OCI-LY1 (cell line): ENCODE results near the gene GRSF1.

Source experiments
- H2AFZ ChIP-seq: fragments of 200-600 bp; sonication (generic), shearing (Covaris generic); 2 replicates; pipeline ENCODE4 v1.6.0; 2014; ENCODE audit warnings: antibody characterized with exemption, mild to moderate bottlenecking, low read length
- H3F3A ChIP-seq: fragments of 200-600 bp; sonication (generic), shearing (Covaris generic); 2 replicates; pipeline ENCODE4 v1.6.0; 2014; ENCODE audit warnings: mild to moderate bottlenecking, antibody characterized with exemption, low read length, moderate library complexity; ENCODE audit not compliant: insufficient read depth
- H3K27ac ChIP-seq: fragments of 200-600 bp; sonication (generic); 2 replicates; pipeline ENCODE4 v1.5.1; 2014; ENCODE audit warnings: low read length, mixed run types, mild to moderate bottlenecking, low read depth; ENCODE audit not compliant: poor library complexity, severe bottlenecking
- H3K27me3 ChIP-seq: fragments of 200-600 bp; sonication (generic); 2 replicates; pipeline ENCODE4 v1.6.0; 2014; ENCODE audit warnings: antibody characterized with exemption, mild to moderate bottlenecking, low read length, moderate library complexity; ENCODE audit not compliant: insufficient read depth
- H3K36me3 ChIP-seq: fragments of 200-600 bp; sonication (generic); 2 replicates; pipeline ENCODE4 v1.6.1; 2014; ENCODE audit warnings: mild to moderate bottlenecking, antibody characterized with exemption, low read length, moderate library complexity, mixed read lengths; ENCODE audit not compliant: insufficient read depth
- H3K4me1 ChIP-seq: fragments of 200-600 bp; sonication (generic); 2 replicates; pipeline ENCODE4 v1.5.1; 2014; ENCODE audit warnings: mild to moderate bottlenecking, low read length, moderate library complexity; ENCODE audit not compliant: insufficient read depth, severe bottlenecking
- H3K4me2 ChIP-seq: fragments of 200-600 bp; sonication (generic), shearing (Covaris generic); 2 replicates; pipeline ENCODE4 v1.6.1; 2014; ENCODE audit warnings: low read length
- H3K4me3 ChIP-seq: fragments of 200-600 bp; sonication (generic); 2 replicates; pipeline ENCODE4 v1.5.1; 2014; ENCODE audit warnings: low read length, low read depth, mild to moderate bottlenecking, mixed read lengths; ENCODE audit not compliant: poor library complexity, severe bottlenecking
- H3K79me2 ChIP-seq: fragments of 200-600 bp; shearing (Covaris generic); 2 replicates; pipeline ENCODE4 v1.6.1; 2016; ENCODE audit warnings: mixed run types, low read length, mixed read lengths; ENCODE audit not compliant: insufficient read depth
- H3K9ac ChIP-seq: fragments of 200-600 bp; sonication (generic), shearing (Covaris generic); 2 replicates; pipeline ENCODE4 v1.6.1; 2014; ENCODE audit warnings: mild to moderate bottlenecking, low read length, mixed read lengths
- H3K9me2 ChIP-seq: fragments of 200-600 bp; sonication (generic), shearing (Covaris generic); 2 replicates; pipeline ENCODE4 v1.6.1; 2014; ENCODE audit warnings: low read depth, mild to moderate bottlenecking, low read length, mixed read lengths
- H3K9me3 ChIP-seq: fragments of 200-600 bp; shearing (Covaris generic); 2 replicates; pipeline ENCODE4 v1.6.1; 2014; ENCODE audit warnings: low read length, mixed read lengths
- H4K20me1 ChIP-seq: fragments of 200-600 bp; sonication (generic), shearing (Covaris generic); 2 replicates; pipeline ENCODE4 v1.6.0; 2016; ENCODE audit warnings: mild to moderate bottlenecking, low read length; ENCODE audit not compliant: insufficient read depth
- EZH2 ChIP-seq: fragments of 200-600 bp; sonication (generic), shearing (Covaris generic); IDR thresholded peaks from 2 replicates; pipeline ENCODE4 v1.8.0; 2017; ENCODE audit warnings: borderline replicate concordance, mixed run types, mild to moderate bottlenecking, antibody characterized with exemption, low read length, moderate library complexity, mixed read lengths
- TF ChIP-seq, protein P1 (sequence below): fragments of 200-600 bp; sonication (generic), shearing (Covaris generic); IDR thresholded peaks from 2 replicates; pipeline ENCODE4 v1.5.1; 2017; ENCODE audit warnings: mild to moderate bottlenecking, antibody characterized with exemption, low read length, moderate library complexity, mixed read lengths

Gene GRSF1

DNA sequence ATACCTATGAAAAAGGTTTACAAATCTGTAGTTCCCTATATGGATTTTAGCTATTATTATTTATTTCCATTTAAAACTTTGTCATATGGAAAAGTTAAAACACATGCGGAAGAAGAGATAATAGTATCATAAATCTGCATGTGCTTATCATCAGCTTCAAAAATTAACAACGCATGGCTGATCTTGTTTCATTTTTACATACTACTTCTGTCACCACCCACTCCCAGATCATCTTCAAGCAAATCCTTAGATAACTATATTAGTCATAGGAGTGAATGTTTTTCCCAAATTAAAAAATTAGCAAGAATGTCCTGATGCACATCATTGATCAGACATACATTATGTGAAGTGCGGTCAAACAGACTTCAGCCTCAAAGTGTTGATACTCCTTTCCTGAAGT lies 37.9 kb upstream of the GRSF1 start:
- TF ChIP-seq EZH2 = no peak
- TF ChIP-seq, protein P1, sequence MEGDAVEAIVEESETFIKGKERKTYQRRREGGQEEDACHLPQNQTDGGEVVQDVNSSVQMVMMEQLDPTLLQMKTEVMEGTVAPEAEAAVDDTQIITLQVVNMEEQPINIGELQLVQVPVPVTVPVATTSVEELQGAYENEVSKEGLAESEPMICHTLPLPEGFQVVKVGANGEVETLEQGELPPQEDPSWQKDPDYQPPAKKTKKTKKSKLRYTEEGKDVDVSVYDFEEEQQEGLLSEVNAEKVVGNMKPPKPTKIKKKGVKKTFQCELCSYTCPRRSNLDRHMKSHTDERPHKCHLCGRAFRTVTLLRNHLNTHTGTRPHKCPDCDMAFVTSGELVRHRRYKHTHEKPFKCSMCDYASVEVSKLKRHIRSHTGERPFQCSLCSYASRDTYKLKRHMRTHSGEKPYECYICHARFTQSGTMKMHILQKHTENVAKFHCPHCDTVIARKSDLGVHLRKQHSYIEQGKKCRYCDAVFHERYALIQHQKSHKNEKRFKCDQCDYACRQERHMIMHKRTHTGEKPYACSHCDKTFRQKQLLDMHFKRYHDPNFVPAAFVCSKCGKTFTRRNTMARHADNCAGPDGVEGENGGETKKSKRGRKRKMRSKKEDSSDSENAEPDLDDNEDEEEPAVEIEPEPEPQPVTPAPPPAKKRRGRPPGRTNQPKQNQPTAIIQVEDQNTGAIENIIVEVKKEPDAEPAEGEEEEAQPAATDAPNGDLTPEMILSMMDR = no peak
- no peak overlapping the region for H3K4me2 ChIP-seq
- no peak overlapping the region for H3K4me3 ChIP-seq

DNA sequence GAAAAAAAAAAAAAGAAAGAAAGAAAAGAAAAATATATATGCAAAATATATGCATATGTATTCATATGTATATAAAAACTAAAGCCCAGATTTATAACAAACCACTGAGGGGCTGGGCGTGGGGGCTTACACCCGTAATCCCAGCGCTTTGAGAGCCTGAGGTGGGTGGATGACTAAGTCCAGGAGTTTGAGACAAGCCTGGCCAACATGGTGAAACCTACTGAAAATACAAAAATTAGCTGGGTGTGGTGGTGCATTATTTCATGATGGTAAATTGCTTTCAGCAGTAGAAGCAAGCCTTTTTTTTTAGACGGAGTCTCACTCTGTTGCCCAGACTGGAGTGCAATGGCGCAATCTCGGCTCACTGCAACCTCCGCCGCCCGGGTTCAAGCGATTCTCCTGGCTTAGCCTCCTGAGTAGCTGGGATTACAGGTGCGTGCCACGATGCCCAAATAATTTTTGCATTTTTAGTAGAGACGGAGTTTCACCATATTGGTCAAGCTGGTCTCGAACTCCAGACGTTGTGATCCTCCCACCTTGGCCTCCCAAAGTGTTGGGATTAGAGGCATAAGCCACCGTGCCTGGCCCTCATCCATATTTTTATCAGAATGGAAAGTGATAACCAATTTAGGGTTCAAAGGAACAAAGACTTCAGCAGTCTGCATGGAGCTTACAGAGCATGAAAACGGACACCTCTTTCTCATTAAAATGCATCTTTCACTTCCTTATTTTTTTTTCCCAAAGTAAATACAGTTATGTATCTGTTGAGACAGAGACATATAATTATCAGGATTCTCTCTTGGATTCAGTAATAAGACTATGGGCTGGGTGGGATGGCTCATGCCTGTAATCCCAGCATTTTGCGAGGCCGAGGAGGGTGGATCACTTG lies 34.8 kb upstream of the GRSF1 start:
- H3K36me3 ChIP-seq = no peaks in the 10 kb centered on the region
- H3K27me3 ChIP-seq = no peaks in the 10 kb centered on the region
- no peaks in the 10 kb centered on the region for H3K9me3 ChIP-seq
- peaks cover 30% of the 10 kb centered on the region for H3K4me1 ChIP-seq
- no peaks in the 10 kb centered on the region for H3K79me2 ChIP-seq
- TF ChIP-seq, protein P1 = no peak
- TF ChIP-seq EZH2 = no peak
- H3K9me2 ChIP-seq = no peaks in the 10 kb centered on the region
- H3F3A ChIP-seq = no peaks in the 10 kb centered on the region
- H3K9ac ChIP-seq = peak overlapping the region; percentile 25; the same call in 1 of the 2 replicates
- peak overlapping the region; percentile 62 for H3K4me2 ChIP-seq
- H3K27ac ChIP-seq = peak overlapping the region; percentile 67
- H3K4me3 ChIP-seq = peak overlapping the region; percentile 47
- H4K20me1 ChIP-seq = no peaks in the 10 kb centered on the region
- peak overlapping the region; percentile 13 for H2AFZ ChIP-seq

More for the DNA sequence above, 37.9 kb upstream of the GRSF1 start:
- Histone ChIP-seq H3K36me3 (no peaks in the 10 kb centered on the region), H3K27me3 (no peaks in the 10 kb centered on the region), H3K4me1 (peaks cover 30% of the 10 kb centered on the region), H3K79me2 (no peaks in the 10 kb centered on the region), H3K9me3 (no peaks in the 10 kb centered on the region), H3K9me2 (no peaks in the 10 kb centered on the region), H3F3A (no peaks in the 10 kb centered on the region), H4K20me1 (no peaks in the 10 kb centered on the region), H3K27ac (no peak overlapping the region), H3K9ac (no peak overlapping the region), H2AFZ (no peak overlapping the region)

DNA sequence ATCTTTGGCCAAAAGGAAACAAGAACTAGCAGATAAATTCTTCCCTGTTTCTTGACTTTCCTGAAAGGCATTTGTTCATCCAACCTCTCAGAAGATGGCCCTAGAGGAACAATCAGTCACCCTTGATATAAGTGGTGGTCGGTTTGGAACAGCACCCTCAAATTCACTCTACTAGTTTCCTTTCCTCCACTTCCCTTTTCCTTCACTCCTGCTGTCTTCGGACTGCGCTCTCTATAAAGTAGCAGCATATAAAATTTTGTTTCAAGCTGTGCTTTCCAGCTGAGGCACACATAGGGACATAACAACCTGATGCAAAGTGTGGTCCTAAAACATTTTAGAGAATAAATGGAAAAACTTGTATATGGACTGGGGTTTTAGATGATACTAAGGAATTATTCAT lies 33.5 kb upstream of the GRSF1 start:
- H2AFZ ChIP-seq = no peak overlapping the region
- no peaks in the 10 kb centered on the region for H3K36me3 ChIP-seq

More for the DNA sequence above, 33.5 kb upstream of the GRSF1 start:
- no peaks in the 10 kb centered on the region for H4K20me1 ChIP-seq
- H3K9ac ChIP-seq = no peak overlapping the region
- H3K27me3 ChIP-seq = no peaks in the 10 kb centered on the region
- TF ChIP-seq, protein P1 = no peak
- no peak for TF ChIP-seq EZH2
- H3K9me2 ChIP-seq = no peaks in the 10 kb centered on the region
- H3F3A ChIP-seq = no peaks in the 10 kb centered on the region
- no peak overlapping the region for H3K4me3 ChIP-seq
- H3K79me2 ChIP-seq = no peaks in the 10 kb centered on the region
- H3K9me3 ChIP-seq = no peaks in the 10 kb centered on the region
- peak overlapping the region; percentile 4 for H3K27ac ChIP-seq
- H3K4me1 ChIP-seq = peaks cover 30% of the 10 kb centered on the region
- no peak overlapping the region for H3K4me2 ChIP-seq
